ENCODE data around the gene CLCN6. TPM values are rescaled to one million over a fixed set of nuclear protein-coding genes. Genes with fewer than 3 reads are reported as not detected.

The CLCN6 gene
- polyA plus RNA-seq, 3 donors: 3.8 to 37.1 (median 4.2) TPM

GRCh38 chr1:11777658-11778322 lies 28.2 kb upstream of the CLCN6 start:
- Mint-ChIP-seq H3K4me3 (no peak overlapping the region), H3K27me3 (ENCODE audit: low read depth in 3 of 3) (peaks cover 0 to 5% (median 0%) of the 10 kb centered on the region in 3 donors), H3K4me1 (no peaks in the 10 kb centered on the region)

GRCh38 chr1:11778336-11778735 lies 27.7 kb upstream of the CLCN6 start:
- DNase-seq: no peak
- H3K36me3 Mint-ChIP-seq: no peaks in the 10 kb centered on the region
- no peaks in the 10 kb centered on the region for H4K20me1 ChIP-seq (ENCODE audit: insufficient read depth, low read length)
- no peak overlapping the region for H3K27ac ChIP-seq (ENCODE audit: low read depth in 1 of 2, low read length in 2 of 2)
- peaks cover 0 to 3% (median 0%) of the 10 kb centered on the region in 7 donors for H3K9me3 Mint-ChIP-seq
- no peak overlapping the region for H3K4me3 Mint-ChIP-seq
- no peak overlapping the region for H3K4me2 ChIP-seq (replicated peaks; ENCODE audit: extremely low read depth, low read length, poor library complexity, severe bottlenecking)
- no peaks in the 10 kb centered on the region for H3K4me1 Mint-ChIP-seq
- no peaks in the 10 kb centered on the region for H3K27me3 ChIP-seq (ENCODE audit: control insufficient read depth in 2 of 2, insufficient read depth in 2 of 2, low read length in 2 of 2)
- no peaks in the 10 kb centered on the region for H3K79me2 ChIP-seq (ENCODE audit: insufficient read depth, low read length)
- H3K27ac Mint-ChIP-seq: no peak overlapping the region
- WGBS (ENCODE audit: insufficient coverage): 100% methylated on average over 5 of the region's 9 CpGs
- H3K27me3 Mint-ChIP-seq (ENCODE audit: low read depth in 3 of 3): peaks cover 0 to 5% (median 0%) of the 10 kb centered on the region in 3 donors
- H3K9ac ChIP-seq (ENCODE audit: insufficient read depth, low read length, poor library complexity, severe bottlenecking): no peak overlapping the region
- H3K4me1 ChIP-seq (ENCODE audit: control insufficient read depth in 1 of 2, insufficient read depth in 2 of 2, low read length in 2 of 2): no peaks in the 10 kb centered on the region
- H3K9me3 ChIP-seq (replicated peaks in 1 of 2; ENCODE audit: control insufficient read depth in 1 of 2, insufficient read depth in 1 of 2, low read length in 2 of 2): no peaks in the 10 kb centered on the region
- H2AFZ ChIP-seq (ENCODE audit: insufficient read depth, low read depth, low read length, poor library complexity, severe bottlenecking): no peak overlapping the region
- no peak for TF ChIP-seq CTCF (IDR thresholded peaks at IDR 0.05)
- H3K4me3 ChIP-seq (replicated peaks in 1 of 3; ENCODE audit: low read depth in 2 of 3, low read length in 3 of 3): no peak overlapping the region
- H3K36me3 ChIP-seq (replicated peaks in 1 of 2; ENCODE audit: control insufficient read depth in 1 of 2, insufficient read depth in 2 of 2, low read length in 2 of 2): no peaks in the 10 kb centered on the region
- intact Hi-C loops (cut with micrococcal nuclease): no loop called here

More at GRCh38 chr1:11777658-11778322, 28.2 kb upstream of the CLCN6 start:
- no peak overlapping the region for H3K9ac ChIP-seq (ENCODE audit: insufficient read depth, low read length, poor library complexity, severe bottlenecking)
- WGBS (ENCODE audit: insufficient coverage): 95% methylated on average over 7 of the region's 8 CpGs
- no peaks in the 10 kb centered on the region for H3K36me3 ChIP-seq (replicated peaks in 1 of 2; ENCODE audit: control insufficient read depth in 1 of 2, insufficient read depth in 2 of 2, low read length in 2 of 2)
- no peak overlapping the region for H3K4me3 ChIP-seq (replicated peaks in 1 of 3; ENCODE audit: low read depth in 2 of 3, low read length in 3 of 3)
- TF ChIP-seq CTCF (IDR thresholded peaks at IDR 0.05): no peak
- H4K20me1 ChIP-seq (ENCODE audit: insufficient read depth, low read length): no peaks in the 10 kb centered on the region
- H3K27ac ChIP-seq (ENCODE audit: low read depth in 1 of 2, low read length in 2 of 2): no peak overlapping the region
- DNase-seq: no peak
- intact Hi-C loops (cut with micrococcal nuclease): no loop called here
- Mint-ChIP-seq H3K27ac (no peak overlapping the region), H3K9me3 (peaks cover 0 to 3% (median 0%) of the 10 kb centered on the region in 7 donors), H3K36me3 (no peaks in the 10 kb centered on the region)
- no peaks in the 10 kb centered on the region for H3K79me2 ChIP-seq (ENCODE audit: insufficient read depth, low read length)
- H3K27me3 ChIP-seq (ENCODE audit: control insufficient read depth in 2 of 2, insufficient read depth in 2 of 2, low read length in 2 of 2): no peaks in the 10 kb centered on the region
- H3K9me3 ChIP-seq (replicated peaks in 1 of 2; ENCODE audit: control insufficient read depth in 1 of 2, insufficient read depth in 1 of 2, low read length in 2 of 2): no peaks in the 10 kb centered on the region
- no peaks in the 10 kb centered on the region for H3K4me1 ChIP-seq (ENCODE audit: control insufficient read depth in 1 of 2, insufficient read depth in 2 of 2, low read length in 2 of 2)
- no peak overlapping the region for H2AFZ ChIP-seq (ENCODE audit: insufficient read depth, low read depth, low read length, poor library complexity, severe bottlenecking)
- no peak overlapping the region for H3K4me2 ChIP-seq (replicated peaks; ENCODE audit: extremely low read depth, low read length, poor library complexity, severe bottlenecking)

Data from CD14-positive monocyte (primary cell).